Fibroblast of skin of abdomen (primary cell): ENCODE data around the gene SLC40A1.

Source experiments
- DNase-seq: peaks from one replicate; pipeline ENCODE4 v3.0.0-alpha.2; 2013

The SLC40A1 gene

DNA sequence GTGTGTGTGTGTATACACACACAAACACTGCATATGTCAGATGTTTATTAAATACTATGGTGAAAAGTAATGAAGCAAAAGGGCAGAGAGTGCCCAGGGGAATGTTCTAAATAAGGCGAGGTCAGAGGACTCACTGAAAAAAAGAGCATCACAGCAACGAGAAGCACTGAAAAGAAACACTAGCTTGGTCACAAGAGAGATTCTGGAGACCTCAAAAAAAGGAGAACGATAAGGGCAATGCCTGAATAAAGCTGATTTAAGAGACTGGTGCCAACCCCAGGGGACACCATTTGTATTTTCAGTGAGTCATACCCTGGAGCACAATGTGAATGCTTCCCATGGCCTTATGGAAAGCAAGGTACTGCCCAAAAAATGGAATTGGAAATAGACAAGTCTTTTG is 14.5 kb downstream of the SLC40A1 start:
- no peak for DNase-seq

DNA sequence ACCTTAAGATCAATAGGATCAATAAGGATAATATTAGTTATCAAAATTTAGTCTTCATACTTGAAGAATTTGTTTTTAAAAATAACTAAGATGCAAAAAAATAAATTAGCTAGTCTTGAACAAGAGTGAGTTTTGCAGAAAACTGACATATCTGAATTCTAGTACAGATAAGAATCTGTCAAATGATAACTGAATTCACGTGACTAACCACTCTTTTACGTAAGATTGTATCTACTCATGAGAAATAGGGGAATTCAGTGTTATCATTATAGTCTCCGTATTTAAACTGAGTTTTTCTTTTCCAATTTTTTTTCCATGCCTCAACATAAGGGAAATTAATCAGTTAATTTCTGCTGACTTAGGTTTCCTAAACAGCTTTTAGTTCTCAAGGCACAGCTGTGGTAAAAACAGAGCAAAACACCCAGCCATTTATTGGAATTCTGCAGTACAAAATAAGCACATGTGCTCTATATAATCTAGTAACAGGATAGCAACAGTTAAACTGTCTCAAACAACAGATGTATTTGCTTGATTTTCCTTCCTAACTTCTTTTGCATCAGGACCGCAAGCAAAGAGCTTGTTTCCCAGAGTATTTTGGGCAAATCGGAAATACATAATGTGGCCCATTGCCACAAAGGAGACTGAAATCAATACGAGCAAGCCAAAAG is 19.1 kb downstream of the SLC40A1 start:
- no peak for DNase-seq

GRCh38 chr2:189560273-189560586 is 20.4 kb downstream of the SLC40A1 start:
- no peak for DNase-seq

DNA sequence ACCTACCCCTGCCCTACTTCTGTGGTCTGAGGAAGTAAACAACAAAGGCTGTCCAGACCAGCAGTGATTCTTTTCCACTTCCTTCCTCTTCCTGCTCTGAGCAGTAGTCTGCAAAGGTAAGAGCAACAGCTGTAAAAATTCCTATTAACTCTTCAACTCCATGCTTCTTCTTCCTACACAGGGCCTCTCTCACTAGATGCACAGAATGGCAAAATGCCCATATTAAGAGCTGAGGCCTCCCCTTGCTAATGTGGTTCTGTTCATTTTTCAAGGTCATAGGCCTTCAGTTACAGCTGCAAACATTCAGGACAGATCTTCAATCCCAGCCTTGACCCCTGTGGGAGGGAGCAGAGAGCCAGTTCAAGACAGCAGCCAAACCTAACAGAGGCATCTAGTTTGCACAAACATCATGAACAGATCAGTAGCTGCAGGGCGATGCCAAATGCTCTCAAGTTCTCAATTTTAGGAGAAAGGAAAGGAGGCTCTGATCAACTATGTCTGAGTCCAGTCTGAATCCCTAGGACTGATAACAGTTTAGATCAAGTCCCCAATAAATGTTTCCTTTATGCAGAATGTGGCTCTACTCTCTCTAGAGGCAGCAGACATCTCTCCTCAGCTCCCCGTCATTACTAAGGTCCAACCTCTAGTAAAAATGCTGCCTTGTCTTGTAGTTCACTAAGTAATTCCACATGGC is 20.9 kb downstream of the SLC40A1 start:
- DNase-seq: no peak

- no peak for DNase-seq
Observed at GRCh38 chr2:189558516-189559272, 21.9 kb downstream of the SLC40A1 start.

DNA sequence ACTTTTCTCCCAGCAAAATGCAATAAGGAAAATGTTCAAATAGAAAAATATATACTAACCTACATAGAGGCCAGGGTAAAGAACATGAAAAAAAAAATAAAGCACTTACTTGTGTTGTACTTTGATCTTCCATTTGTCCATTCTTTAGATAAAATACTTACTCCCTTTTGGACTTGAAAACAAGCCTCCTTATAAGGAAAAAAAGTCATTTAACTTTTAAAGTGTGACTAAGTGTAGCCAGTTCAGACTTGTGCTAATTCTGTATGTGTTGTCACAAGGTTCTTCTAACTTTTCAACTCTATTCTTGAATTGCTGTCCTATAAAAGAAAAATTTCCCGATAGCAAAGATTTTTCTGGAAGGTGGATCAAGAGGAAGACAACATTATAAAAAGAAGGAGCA is 23.2 kb downstream of the SLC40A1 start:
- no peak for DNase-seq

GRCh38 chr2:189556526-189556925 is 24.1 kb downstream of the SLC40A1 start:
- DNase-seq: no peak

DNA sequence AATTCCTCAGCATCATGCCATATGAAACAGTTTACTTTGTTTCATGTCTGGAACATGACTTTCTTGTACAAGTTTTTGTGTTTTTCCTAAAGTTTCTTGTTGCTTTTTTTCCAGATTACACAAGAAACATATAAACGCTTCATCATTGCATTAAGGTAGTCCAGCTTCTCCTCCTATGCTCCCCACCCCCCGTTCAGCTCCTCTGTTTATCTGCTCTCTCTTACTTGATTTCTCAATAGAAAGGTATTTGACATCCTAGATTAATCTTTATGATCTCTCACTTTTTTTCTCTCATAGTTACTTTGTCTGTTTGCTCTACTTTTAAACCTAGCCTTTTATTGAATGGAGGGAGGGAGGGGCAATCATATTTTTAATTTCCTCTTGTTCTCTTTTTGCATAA is 25.4 kb downstream of the SLC40A1 start:
- peak; percentile 60 for DNase-seq

GRCh38 chr2:189553504-189554088 is 27.0 kb downstream of the SLC40A1 start:
- DNase-seq: no peak

- DNase-seq: no peak
Observed at GRCh38 chr2:189552991-189553404, 27.6 kb downstream of the SLC40A1 start.

- DNase-seq: no peak
Observed at GRCh38 chr2:189552334-189552990, 28.1 kb downstream of the SLC40A1 start.

- no peak for DNase-seq
Observed at GRCh38 chr2:189551808-189552207, 28.8 kb downstream of the SLC40A1 start.

GRCh38 chr2:189549449-189549832 is 31.1 kb downstream of the SLC40A1 start:
- DNase-seq: peak; percentile 84

GRCh38 chr2:189548666-189549448 is 31.7 kb downstream of the SLC40A1 start:
- no peak for DNase-seq

GRCh38 chr2:189545418-189545817 is 35.2 kb downstream of the SLC40A1 start:
- no peak for DNase-seq

- DNase-seq: no peak
Observed at GRCh38 chr2:189544318-189545042, 36.1 kb downstream of the SLC40A1 start.

- no peak for DNase-seq
Observed at GRCh38 chr2:189543367-189543766, 37.2 kb downstream of the SLC40A1 start.

DNA sequence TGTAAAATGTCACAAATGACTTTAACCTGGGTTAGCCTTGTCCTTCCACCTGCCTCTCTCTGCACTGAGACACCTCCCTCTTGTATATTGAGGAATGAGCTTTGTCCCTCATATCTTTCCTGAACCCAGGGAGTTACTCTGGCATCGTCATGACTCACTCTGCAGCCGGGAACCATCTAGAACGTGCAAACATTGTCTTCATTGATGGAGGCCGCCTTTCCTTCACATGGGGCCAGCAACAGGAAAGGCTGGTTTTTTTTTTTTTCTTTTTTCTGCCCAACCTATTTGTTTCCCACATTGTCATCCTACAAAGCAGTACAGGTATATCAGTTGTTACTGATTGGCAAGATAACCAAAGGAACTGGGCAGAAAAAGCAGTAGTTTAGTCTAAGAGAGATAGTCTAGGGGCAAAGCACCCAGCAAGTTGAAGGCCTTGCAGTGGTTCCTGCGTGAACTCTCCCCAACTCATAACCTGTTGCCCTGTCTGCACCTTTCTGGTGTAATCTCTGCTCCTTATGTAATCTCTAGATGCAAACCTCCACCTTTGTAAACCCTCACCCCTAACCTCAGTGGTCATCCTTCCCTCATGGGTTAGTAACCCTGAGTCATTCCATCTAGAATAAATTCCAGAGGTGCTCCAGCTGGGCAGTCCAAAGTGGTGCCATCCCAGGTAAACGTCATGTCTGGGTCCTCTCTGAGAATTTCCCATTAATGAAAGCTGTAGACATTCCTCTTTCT is 38.3 kb downstream of the SLC40A1 start:
- no peak for DNase-seq

DNA sequence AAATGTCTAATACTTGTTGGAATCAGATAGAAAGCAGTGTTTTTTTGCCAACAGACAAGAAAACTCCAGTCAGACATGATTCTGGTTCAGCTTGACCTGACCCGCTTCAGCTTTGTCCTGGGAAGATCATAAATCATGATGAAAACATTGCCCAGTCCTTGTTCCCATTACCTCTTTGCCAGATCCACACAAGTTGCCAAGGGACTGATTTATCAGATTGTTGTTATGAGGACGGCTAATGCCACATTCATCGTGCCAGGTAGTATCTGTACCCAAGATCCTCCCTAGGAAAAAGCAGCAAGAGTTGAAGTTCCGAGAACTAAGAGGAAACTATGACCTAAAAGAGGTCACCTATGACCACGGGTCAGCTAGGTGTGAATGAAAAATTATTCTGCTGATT is 39.0 kb downstream of the SLC40A1 start:
- no peak for DNase-seq

- DNase-seq: no peak
Observed at GRCh38 chr2:189540551-189540950, 40.0 kb downstream of the SLC40A1 start.

GRCh38 chr2:189538402-189538801 is 42.2 kb downstream of the SLC40A1 start:
- DNase-seq: no peak
